GM12864 (cell line): ENCODE results near the gene NUTF2.
A peak's percentile ranks its signal among the peaks of the same experiment; 100 is the strongest.

ENCODE experiments used
- DNase-seq: peaks from one replicate; pipeline ENCODE4 v3.0.0-alpha.2; 2011; ENCODE audit warnings: low read depth
- H3K4me3 ChIP-seq: 2 replicates; pipeline ENCODE4 v1.5.1; 2011; ENCODE audit warnings: mild to moderate bottlenecking, low read depth, low read length, control low read depth
- TF ChIP-seq, protein P1 (sequence below): IDR thresholded peaks from 2 replicates; pipeline ENCODE4 v1.5.1; 2011; ENCODE audit warnings: low read depth, mild to moderate bottlenecking, moderate library complexity, low read length, control low read depth, inconsistent platforms; ENCODE audit errors: missing control alignments

The NUTF2 gene

DNA sequence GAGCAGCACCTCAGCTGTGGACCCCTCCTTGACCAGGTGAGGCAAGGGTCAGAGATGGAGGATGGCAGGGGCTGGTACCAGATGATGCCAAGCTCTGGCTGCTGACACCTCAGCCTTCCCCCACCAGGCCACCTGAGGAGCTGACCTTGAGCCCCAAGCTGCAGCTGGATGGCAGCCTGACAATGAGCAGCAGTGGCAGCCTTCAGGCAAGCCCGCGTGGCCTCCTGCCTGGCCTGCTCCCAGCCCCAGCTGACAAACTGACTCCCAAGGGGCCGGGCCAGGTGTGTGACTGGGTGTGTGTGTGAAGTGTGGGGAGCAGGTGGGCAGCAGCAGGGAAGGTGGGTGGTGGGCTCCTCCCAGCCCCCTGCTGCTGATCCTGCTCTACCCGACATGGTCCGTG lies 33.2 kb downstream of the NUTF2 start:
- TF ChIP-seq, protein P1, sequence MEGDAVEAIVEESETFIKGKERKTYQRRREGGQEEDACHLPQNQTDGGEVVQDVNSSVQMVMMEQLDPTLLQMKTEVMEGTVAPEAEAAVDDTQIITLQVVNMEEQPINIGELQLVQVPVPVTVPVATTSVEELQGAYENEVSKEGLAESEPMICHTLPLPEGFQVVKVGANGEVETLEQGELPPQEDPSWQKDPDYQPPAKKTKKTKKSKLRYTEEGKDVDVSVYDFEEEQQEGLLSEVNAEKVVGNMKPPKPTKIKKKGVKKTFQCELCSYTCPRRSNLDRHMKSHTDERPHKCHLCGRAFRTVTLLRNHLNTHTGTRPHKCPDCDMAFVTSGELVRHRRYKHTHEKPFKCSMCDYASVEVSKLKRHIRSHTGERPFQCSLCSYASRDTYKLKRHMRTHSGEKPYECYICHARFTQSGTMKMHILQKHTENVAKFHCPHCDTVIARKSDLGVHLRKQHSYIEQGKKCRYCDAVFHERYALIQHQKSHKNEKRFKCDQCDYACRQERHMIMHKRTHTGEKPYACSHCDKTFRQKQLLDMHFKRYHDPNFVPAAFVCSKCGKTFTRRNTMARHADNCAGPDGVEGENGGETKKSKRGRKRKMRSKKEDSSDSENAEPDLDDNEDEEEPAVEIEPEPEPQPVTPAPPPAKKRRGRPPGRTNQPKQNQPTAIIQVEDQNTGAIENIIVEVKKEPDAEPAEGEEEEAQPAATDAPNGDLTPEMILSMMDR: no peak
- no peak for DNase-seq
- no peak overlapping the region for H3K4me3 ChIP-seq

DNA sequence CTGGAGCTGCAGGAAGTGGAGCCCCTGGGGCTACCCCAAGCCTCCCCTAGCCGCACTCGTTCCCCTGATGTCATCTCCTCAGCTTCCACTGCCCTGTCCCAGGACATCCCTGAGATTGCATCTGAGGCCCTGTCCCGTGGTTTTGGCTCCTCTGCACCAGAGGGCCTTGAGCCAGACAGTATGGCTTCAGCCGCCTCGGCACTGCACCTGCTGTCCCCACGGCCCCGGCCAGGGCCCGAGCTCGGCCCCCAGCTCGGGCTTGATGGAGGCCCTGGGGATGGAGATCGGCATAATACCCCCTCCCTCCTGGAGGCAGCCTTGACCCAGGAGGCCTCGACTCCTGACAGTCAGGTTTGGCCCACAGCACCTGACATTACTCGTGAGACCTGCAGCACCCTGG lies 33.9 kb downstream of the NUTF2 start:
- no peak overlapping the region for H3K4me3 ChIP-seq
- TF ChIP-seq, protein P1: no peak
- no peak for DNase-seq

DNA sequence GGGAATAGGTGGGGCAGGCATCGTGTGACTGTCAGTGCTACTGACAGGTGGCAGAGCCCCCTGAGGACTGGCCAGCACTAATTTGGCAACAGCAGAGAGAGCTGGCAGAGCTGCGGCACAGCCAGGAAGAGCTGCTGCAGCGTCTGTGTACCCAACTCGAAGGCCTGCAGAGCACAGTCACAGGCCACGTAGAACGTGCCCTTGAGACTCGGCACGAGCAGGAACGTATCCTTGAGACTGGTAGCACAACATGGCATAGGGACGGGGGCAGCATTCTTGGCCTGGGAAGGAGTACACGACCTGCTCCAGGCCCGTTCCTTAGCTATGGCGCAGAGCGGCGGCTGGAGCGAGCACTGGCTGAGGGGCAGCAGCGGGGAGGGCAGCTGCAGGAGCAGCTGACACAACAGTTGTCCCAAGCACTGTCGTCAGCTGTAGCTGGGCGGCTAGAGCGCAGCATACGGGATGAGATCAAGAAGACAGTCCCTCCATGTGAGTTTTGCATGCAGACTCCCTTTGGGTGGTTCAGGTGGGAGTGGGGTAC lies 35.0 kb downstream of the NUTF2 start:
- TF ChIP-seq, protein P1: no peak
- no peak for DNase-seq
- H3K4me3 ChIP-seq: no peak overlapping the region

DNA sequence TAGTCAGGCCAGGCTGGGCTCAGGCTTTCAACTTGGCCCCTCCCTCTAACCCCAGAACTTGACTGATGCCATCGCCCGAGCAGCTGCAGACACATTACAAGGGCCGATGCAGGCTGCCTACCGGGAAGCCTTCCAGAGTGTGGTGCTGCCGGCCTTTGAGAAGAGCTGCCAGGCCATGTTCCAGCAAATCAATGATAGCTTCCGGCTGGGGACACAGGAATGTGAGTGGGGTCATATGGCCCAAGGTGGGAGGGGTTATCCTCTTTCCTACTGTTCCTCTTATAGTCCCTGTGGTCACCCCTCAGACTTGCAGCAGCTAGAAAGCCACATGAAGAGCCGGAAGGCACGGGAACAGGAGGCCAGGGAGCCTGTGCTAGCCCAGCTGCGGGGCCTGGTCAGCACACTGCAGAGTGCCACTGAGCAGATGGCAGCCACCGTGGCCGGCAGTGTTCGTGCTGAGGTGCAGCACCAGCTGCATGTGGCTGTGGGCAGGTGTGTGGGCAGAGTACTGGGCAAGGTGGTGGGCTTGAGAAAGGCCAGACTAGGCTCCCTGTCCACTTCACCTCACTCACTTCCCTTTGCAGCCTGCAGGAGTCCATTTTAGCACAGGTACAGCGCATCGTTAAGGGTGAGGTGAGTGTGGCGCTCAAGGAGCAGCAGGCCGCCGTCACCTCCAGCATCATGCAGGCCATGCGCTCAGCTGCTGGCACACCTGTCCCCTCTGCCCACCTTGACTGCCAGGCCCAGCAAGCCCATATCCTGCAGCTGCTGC lies 35.8 kb downstream of the NUTF2 start:
- no peak overlapping the region for H3K4me3 ChIP-seq
- DNase-seq: no peak
- TF ChIP-seq, protein P1: no peak

DNA sequence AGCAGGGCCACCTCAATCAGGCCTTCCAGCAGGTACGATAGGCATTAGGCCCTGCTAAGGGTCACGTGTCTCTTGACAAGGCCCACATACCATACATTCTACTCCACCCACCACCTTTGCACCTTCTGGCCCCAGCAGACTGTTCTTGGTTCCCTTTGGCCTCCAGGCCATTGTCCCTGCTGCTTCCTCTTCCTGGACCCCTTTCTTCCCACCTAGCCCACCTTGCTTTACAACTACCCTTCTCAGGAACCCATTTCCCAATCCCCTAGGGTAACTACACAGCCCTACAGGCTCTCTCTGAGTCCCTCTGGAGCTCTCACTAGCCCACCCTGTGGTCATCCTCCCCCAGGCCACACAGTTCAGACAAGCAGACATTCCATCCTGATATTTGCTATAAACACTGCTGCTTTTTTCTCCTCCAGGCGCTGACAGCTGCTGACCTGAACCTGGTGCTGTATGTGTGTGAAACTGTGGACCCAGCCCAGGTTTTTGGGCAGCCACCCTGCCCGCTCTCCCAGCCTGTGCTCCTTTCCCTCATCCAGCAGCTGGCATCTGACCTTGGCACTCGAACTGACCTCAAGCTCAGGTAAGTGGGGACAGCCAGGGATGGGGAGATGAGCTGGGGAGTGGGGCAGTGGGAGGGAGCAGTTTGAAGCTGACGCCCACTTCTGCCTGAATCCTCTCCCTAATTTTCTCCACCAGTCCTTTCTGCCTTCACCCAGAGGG lies 36.6 kb downstream of the NUTF2 start:
- no peak overlapping the region for H3K4me3 ChIP-seq
- DNase-seq: no peak
- TF ChIP-seq, protein P1: no peak

DNA sequence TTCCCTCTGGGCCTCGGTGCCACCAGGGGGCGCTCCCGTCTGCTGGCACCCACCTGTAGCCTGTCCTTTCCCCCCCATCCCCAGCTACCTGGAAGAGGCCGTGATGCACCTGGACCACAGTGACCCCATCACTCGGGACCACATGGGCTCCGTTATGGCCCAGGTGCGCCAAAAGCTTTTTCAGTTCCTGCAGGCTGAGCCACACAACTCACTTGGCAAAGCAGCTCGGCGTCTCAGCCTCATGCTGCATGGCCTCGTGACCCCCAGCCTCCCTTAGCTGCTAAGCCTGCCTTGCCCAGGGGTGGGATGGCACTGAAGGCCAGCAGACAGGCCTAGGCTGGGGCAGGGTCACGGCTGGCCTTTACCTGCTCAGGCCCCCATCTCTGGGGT lies 37.1 kb downstream of the NUTF2 start:
- DNase-seq: no peak
- TF ChIP-seq, protein P1: peak; percentile 93
- H3K4me3 ChIP-seq: no peak overlapping the region
